ENCODE data around the gene ARPC5.
A peak's percentile ranks its signal among the peaks of the same experiment; 100 is the strongest.
"Not testable (repeated sequence)": the region's sequence is repeated elsewhere in the genome, so short reads cannot be mapped to it uniquely, and the experiment has no call there.

The ARPC5 gene

DNA sequence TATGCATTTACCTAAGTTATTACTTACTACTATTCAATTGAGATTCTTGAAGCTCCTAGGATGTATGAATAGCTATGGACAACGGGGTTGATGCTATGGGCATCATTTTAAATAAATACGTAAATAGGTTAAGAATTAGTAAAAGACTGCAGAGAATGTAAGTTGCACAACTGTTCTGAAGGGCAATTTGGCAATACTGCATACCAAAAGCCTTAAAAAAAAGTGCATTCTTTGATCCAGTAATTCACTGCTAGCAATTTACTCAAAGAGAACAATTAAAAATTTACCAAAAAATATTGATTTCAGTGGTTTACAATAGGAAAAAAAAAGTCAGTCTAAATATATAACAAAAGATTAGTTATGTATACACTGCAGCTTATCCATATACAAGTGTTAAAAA is 3.5 kb downstream of the ARPC5 start:
- Histone ChIP-seq H3K27ac (ENCODE audit: low read length) (no peak overlapping the region), H3K36me3 (ENCODE audit: control insufficient read depth, insufficient read depth, low read length) (no peaks in the 10 kb centered on the region; the same call in 1 of the 2 replicates)
- WGBS (ENCODE audit: insufficient coverage, insufficient read length): no CpG with 5 or more reads among the region's 2 CpGs

GRCh38 chr1:183630748-183631147 is 4.8 kb downstream of the ARPC5 start:
- no CpG with 5 or more reads among the region's 2 CpGs for WGBS (ENCODE audit: insufficient coverage, insufficient read length)
- DNase-seq (ENCODE audit: low read depth, low spot score): no peak
- no peak overlapping the region for H3K4me3 ChIP-seq (ENCODE audit: low read length)
- no peaks in the 10 kb centered on the region for H3K9me3 ChIP-seq (ENCODE audit: control insufficient read depth, insufficient read depth, low read length)
- H3K4me1 ChIP-seq (ENCODE audit: control insufficient read depth, insufficient read depth, low read length): no peaks in the 10 kb centered on the region
- H3K27me3 ChIP-seq (ENCODE audit: control insufficient read depth, insufficient read depth, low read length): no peaks in the 10 kb centered on the region
- no peaks in the 10 kb centered on the region; the same call in 1 of the 2 replicates for H3K36me3 ChIP-seq (ENCODE audit: control insufficient read depth, insufficient read depth, low read length)
- H3K27ac ChIP-seq (ENCODE audit: low read length): no peak overlapping the region

More for the DNA sequence above, 3.5 kb downstream of the ARPC5 start:
- Histone ChIP-seq H3K4me3 (ENCODE audit: low read length) (no peak overlapping the region), H3K27me3 (ENCODE audit: control insufficient read depth, insufficient read depth, low read length) (no peaks in the 10 kb centered on the region), H3K9me3 (ENCODE audit: control insufficient read depth, insufficient read depth, low read length) (no peaks in the 10 kb centered on the region), H3K4me1 (ENCODE audit: control insufficient read depth, insufficient read depth, low read length) (no peaks in the 10 kb centered on the region)
- DNase-seq (ENCODE audit: low read depth, low spot score): no peak

DNA sequence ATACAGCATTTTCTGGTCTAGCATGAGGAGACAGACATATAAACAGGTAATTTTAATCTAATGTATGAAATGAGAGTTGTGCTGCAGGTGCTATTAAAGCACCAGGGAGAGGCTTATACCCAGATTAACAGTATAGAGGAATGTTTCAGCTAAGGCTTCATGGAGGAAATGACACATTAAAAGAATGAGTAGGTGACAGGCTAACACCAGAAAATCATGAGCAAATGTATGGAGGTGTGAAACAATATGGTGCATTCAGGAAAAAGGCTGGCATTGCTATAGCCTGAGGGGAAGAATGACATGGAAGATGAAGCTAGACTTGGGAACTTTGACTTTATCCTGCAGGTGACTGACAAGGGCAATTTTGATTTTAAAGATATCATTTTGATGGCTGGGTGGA is 7.0 kb downstream of the ARPC5 start:
- Histone ChIP-seq H3K36me3 (ENCODE audit: control insufficient read depth, insufficient read depth, low read length) (no peaks in the 10 kb centered on the region; the same call in 1 of the 2 replicates), H3K4me1 (ENCODE audit: control insufficient read depth, insufficient read depth, low read length) (no peaks in the 10 kb centered on the region), H3K4me3 (ENCODE audit: low read length) (no peak overlapping the region), H3K9me3 (ENCODE audit: control insufficient read depth, insufficient read depth, low read length) (no peaks in the 10 kb centered on the region), H3K27me3 (ENCODE audit: control insufficient read depth, insufficient read depth, low read length) (no peaks in the 10 kb centered on the region), H3K27ac (ENCODE audit: low read length) (no peak overlapping the region)
- DNase-seq (ENCODE audit: low read depth, low spot score): no peak

- not testable (repeated sequence) for H3K4me3 ChIP-seq (ENCODE audit: low read length); H3K27ac ChIP-seq (ENCODE audit: low read length); H3K4me1 ChIP-seq (ENCODE audit: control insufficient read depth, insufficient read depth, low read length); H3K36me3 ChIP-seq (ENCODE audit: control insufficient read depth, insufficient read depth, low read length); H3K27me3 ChIP-seq (ENCODE audit: control insufficient read depth, insufficient read depth, low read length); H3K9me3 ChIP-seq (ENCODE audit: control insufficient read depth, insufficient read depth, low read length); DNase-seq (ENCODE audit: low read depth, low spot score)
- no CpG with 5 or more reads among the region's 3 CpGs for WGBS (ENCODE audit: insufficient coverage, insufficient read length)
These were observed 9.3 kb downstream of the ARPC5 start for GRCh38 chr1:183626236-183626635.

DNA sequence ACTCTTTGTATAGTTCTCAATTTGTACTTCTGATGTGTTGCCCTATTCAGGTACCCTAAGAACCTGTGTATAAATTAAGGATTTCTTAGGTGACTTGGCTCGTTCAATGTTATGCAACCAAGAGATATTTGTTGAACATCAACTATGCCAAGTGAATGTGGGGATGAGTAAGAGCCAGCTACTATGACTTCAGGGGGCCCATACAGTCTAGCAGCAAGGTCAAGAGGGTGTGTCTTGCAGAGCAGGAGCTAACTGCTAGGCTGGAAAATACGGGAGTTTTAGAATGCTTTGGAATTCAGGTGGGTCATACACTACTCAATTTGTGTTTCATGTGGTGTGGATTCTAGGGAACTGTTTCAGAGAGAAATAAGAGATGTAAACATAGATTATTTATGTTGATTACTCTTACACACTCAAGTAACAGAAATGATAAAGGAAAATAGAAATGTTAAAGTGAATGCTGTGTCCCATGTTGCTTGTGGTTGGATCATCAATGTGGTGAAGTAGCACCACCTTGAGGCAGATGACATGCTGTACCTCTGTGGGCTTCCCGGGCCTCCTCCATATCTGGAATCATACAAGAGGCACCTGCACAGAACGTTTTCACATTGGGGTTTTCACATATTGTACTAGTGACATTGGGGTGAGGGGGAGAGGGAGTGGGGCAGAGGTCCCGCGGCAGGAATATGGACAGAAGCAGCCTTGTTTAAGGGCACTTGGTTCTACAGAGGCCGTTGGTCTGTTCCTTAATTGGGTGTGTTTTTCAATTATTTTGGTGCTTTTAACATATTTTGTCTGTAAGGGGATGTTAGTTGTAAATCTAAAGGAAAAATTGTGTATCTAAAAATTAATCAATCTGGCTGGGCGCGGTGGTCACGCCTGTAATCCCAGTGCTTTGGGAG is 12.4 kb downstream of the ARPC5 start:
- no peaks in the 10 kb centered on the region for H3K27me3 ChIP-seq (ENCODE audit: control insufficient read depth, insufficient read depth, low read length)
- no peaks in the 10 kb centered on the region for H3K36me3 ChIP-seq (ENCODE audit: control insufficient read depth, insufficient read depth, low read length)
- H3K9me3 ChIP-seq (ENCODE audit: control insufficient read depth, insufficient read depth, low read length): no peaks in the 10 kb centered on the region
- DNase-seq (ENCODE audit: low read depth, low spot score): peak; percentile 33
- H3K27ac ChIP-seq (ENCODE audit: low read length): no peak overlapping the region
- H3K4me3 ChIP-seq (ENCODE audit: low read length): no peak overlapping the region
- no CpG with 5 or more reads among the region's 10 CpGs for WGBS (ENCODE audit: insufficient coverage, insufficient read length)
- H3K4me1 ChIP-seq (ENCODE audit: control insufficient read depth, insufficient read depth, low read length): no peaks in the 10 kb centered on the region

- Histone ChIP-seq H3K27ac (ENCODE audit: low read length) (no peak overlapping the region), H3K4me3 (ENCODE audit: low read length) (no peak overlapping the region), H3K9me3 (ENCODE audit: control insufficient read depth, insufficient read depth, low read length) (no peaks in the 10 kb centered on the region), H3K4me1 (ENCODE audit: control insufficient read depth, insufficient read depth, low read length) (no peaks in the 10 kb centered on the region), H3K36me3 (ENCODE audit: control insufficient read depth, insufficient read depth, low read length) (no peaks in the 10 kb centered on the region), H3K27me3 (ENCODE audit: control insufficient read depth, insufficient read depth, low read length) (no peaks in the 10 kb centered on the region)
- WGBS (ENCODE audit: insufficient coverage, insufficient read length): no CpG with 5 or more reads among the region's 1 CpG
- no peak for DNase-seq (ENCODE audit: low read depth, low spot score)
These were observed 13.6 kb downstream of the ARPC5 start for GRCh38 chr1:183622013-183622412.

DNA sequence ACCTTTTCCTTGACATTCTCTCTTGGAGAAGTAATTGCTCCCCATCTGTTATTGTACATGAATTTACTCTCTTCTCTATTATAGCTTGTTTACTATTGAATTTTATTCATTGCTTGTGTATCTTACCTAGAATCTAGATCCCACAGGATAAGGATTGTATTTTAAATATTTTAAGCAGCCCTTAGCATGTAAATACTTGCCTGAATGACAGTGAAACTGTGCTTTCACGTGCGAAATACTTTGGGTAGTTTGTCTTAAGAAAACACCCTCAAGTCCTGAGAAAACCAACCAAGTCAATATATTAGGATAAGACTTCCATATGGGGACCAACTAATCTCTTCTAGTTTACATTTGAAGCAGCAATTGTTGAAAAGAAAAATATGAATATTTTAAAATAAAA is 15.3 kb downstream of the ARPC5 start:
- no CpG with 5 or more reads among the region's 2 CpGs for WGBS (ENCODE audit: insufficient coverage, insufficient read length)
- H3K27ac ChIP-seq (ENCODE audit: low read length): no peak overlapping the region

GRCh38 chr1:183619781-183620180 is 15.8 kb downstream of the ARPC5 start:
- no peak overlapping the region for H3K4me3 ChIP-seq (ENCODE audit: low read length)
- no CpG with 5 or more reads among the region's 1 CpG for WGBS (ENCODE audit: insufficient coverage, insufficient read length)
- H3K27ac ChIP-seq (ENCODE audit: low read length): no peak overlapping the region

More for the DNA sequence above, 15.3 kb downstream of the ARPC5 start:
- H3K36me3 ChIP-seq (ENCODE audit: control insufficient read depth, insufficient read depth, low read length): no peaks in the 10 kb centered on the region
- no peaks in the 10 kb centered on the region for H3K27me3 ChIP-seq (ENCODE audit: control insufficient read depth, insufficient read depth, low read length)
- H3K4me3 ChIP-seq (ENCODE audit: low read length): no peak overlapping the region
- H3K4me1 ChIP-seq (ENCODE audit: control insufficient read depth, insufficient read depth, low read length): no peaks in the 10 kb centered on the region
- DNase-seq (ENCODE audit: low read depth, low spot score): no peak
- no peaks in the 10 kb centered on the region for H3K9me3 ChIP-seq (ENCODE audit: control insufficient read depth, insufficient read depth, low read length)

DNA sequence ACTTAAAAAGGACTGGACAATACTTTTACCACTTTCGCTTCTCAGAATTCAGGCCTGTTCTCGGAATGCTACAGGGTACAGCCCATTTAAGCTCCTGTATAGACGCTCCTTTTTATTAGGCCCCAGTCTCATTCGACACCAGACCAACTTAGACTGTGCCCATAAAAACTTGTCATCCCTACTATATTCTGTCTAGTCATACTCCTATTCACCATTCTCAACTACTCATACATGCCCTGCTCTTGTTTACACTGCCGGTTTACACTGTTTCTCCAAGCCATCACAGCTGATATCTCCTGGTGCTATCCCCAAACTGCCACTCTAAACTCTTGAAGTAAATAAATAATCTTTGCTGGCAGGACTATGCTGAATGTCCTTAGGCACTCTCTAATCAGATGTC is 17.4 kb downstream of the ARPC5 start:
- not testable (repeated sequence) for H3K9me3 ChIP-seq (ENCODE audit: control insufficient read depth, insufficient read depth, low read length); H3K4me1 ChIP-seq (ENCODE audit: control insufficient read depth, insufficient read depth, low read length); H3K4me3 ChIP-seq (ENCODE audit: low read length); H3K27me3 ChIP-seq (ENCODE audit: control insufficient read depth, insufficient read depth, low read length); DNase-seq (ENCODE audit: low read depth, low spot score); H3K36me3 ChIP-seq (ENCODE audit: control insufficient read depth, insufficient read depth, low read length); H3K27ac ChIP-seq (ENCODE audit: low read length)
- WGBS (ENCODE audit: insufficient coverage, insufficient read length): no CpG with 5 or more reads among the region's 5 CpGs

More at GRCh38 chr1:183619781-183620180, 15.8 kb downstream of the ARPC5 start:
- H3K36me3 ChIP-seq (ENCODE audit: control insufficient read depth, insufficient read depth, low read length): no peaks in the 10 kb centered on the region
- no peak for DNase-seq (ENCODE audit: low read depth, low spot score)
- no peaks in the 10 kb centered on the region for H3K9me3 ChIP-seq (ENCODE audit: control insufficient read depth, insufficient read depth, low read length)
- H3K4me1 ChIP-seq (ENCODE audit: control insufficient read depth, insufficient read depth, low read length): no peaks in the 10 kb centered on the region
- no peaks in the 10 kb centered on the region for H3K27me3 ChIP-seq (ENCODE audit: control insufficient read depth, insufficient read depth, low read length)

GRCh38 chr1:183612975-183613374 is 22.6 kb downstream of the ARPC5 start:
- no CpG with 5 or more reads among the region's 3 CpGs for WGBS (ENCODE audit: insufficient coverage, insufficient read length)
- H3K4me1 ChIP-seq (ENCODE audit: control insufficient read depth, insufficient read depth, low read length); H3K4me3 ChIP-seq (ENCODE audit: low read length); H3K9me3 ChIP-seq (ENCODE audit: control insufficient read depth, insufficient read depth, low read length); H3K27ac ChIP-seq (ENCODE audit: low read length); H3K27me3 ChIP-seq (ENCODE audit: control insufficient read depth, insufficient read depth, low read length); H3K36me3 ChIP-seq (ENCODE audit: control insufficient read depth, insufficient read depth, low read length); DNase-seq (ENCODE audit: low read depth, low spot score): not testable (repeated sequence)

GRCh38 chr1:183612407-183612806 is 23.2 kb downstream of the ARPC5 start:
- no peaks in the 10 kb centered on the region for H3K9me3 ChIP-seq (ENCODE audit: control insufficient read depth, insufficient read depth, low read length)
- DNase-seq (ENCODE audit: low read depth, low spot score): no peak
- no CpG with 5 or more reads among the region's 3 CpGs for WGBS (ENCODE audit: insufficient coverage, insufficient read length)
- H3K27me3 ChIP-seq (ENCODE audit: control insufficient read depth, insufficient read depth, low read length): no peaks in the 10 kb centered on the region
- H3K27ac ChIP-seq (ENCODE audit: low read length): no peak overlapping the region
- H3K4me3 ChIP-seq (ENCODE audit: low read length): no peak overlapping the region
- H3K36me3 ChIP-seq (ENCODE audit: control insufficient read depth, insufficient read depth, low read length): no peaks in the 10 kb centered on the region
- no peaks in the 10 kb centered on the region for H3K4me1 ChIP-seq (ENCODE audit: control insufficient read depth, insufficient read depth, low read length)

Measured in iPS DF 6.9 (cell line).